ENCODE data around the gene TCF25.

TCF25 gene

DNA sequence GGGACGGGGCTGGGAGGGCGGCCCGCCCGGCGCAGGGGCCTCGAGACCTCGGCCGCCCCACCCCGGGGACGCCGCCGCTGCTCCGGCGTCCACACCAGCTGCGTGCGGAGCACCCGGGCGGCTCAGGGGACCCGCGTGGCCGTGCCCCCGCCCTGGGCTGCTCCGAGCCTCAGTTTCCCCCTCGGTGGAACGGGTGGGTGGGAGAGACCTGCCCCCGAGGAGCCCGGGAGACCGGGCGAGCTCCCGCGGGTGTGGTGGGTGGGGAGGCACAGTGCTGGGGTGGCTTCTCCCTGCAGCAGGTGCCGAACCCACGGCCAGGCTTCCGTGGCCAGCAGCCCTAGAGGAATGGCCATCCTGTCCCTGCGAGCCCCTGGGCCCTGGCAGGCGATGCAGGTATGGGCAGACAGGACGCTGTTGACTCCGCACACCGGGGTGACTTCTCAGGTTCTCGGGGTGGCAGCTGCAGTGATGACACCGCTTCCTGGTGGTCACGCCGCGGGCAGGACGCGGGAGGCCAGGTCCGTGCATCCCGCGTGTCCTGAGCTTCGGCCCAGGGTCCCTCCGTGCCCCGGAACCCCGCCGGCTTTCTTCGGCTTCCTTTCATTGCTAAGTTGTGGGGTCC, 75.8 kb downstream of the TCF25 start:
- no peak for DNase-seq

DNA sequence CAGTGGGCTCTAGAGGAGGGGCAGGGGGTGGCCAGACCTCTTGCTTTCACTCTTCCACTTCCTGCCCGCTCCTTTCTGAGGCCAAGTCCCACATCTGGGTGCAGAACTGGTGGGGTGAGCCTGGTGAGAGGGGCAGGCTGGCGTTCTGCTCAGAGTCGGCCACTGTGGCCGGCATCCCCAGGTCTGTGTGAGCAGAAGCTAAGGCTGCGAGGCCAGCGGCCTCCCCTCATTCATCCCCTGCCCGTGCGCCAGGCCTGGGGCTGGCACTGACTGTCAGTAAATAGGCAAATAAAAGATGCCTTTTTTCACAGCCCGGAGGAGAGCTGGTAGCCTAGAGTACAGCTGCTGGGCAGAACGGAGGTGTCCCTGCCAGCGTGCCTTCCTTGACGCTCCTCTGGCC, 76.4 kb downstream of the TCF25 start:
- DNase-seq: no peak

DNA sequence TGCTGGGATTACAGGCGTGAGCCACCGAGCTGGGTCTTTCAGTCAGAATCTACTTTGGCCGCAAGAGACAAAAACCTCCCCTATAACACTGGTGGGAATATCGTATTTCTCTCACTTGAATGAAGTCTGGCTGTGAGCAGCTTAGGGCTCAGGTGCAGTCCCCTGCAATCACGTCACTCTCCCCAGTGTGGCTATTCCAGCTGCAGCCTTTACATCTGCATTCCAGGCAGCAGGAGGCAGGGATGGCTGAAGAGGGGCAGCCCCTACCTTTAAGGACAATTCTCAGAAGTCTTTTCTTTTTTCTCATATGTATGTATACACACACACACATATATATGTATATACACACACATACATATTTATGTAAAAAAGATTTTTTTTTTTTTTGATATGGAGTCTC, 78.1 kb downstream of the TCF25 start:
- no peak for DNase-seq

DNA sequence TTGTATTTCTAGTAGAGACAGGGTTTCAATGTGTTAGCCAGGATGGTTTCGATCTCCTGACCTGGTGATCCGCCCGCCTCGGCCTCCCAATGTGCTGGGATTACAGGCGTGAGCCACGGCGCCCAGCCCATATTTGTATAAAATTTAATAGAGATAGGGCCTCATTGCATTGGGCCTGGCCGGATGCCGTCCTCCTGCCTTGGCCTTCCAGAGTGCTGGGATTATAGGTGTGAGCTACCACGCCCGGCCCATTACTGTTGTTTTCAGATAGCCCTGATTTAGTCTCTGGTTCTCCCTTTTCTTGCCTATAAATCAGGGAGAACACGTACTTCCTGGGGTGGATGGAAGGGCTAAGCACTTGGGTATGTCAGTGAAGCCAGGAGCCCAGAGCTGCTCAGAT, 78.7 kb downstream of the TCF25 start:
- DNase-seq: no peak

DNA sequence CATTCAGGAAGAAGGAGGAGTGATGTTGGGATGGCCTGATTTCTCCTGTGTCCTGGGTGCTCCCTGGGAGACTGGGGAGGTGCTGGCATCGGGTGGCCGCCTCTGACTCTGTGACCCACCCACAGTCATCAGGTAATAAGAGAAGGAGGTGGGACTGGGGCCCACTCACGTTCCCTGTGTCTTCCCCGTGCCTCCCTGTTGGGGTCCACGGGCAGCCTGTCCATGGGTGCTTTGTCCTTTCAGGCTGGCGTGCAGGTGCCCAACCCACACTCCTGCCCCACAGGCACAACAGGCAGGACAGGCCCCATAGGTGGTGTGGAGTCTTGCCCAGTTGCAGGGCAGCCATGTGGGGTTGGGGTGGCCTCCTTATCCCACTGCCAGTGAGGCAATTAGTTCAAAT, 79.2 kb downstream of the TCF25 start:
- no peak for DNase-seq

DNA sequence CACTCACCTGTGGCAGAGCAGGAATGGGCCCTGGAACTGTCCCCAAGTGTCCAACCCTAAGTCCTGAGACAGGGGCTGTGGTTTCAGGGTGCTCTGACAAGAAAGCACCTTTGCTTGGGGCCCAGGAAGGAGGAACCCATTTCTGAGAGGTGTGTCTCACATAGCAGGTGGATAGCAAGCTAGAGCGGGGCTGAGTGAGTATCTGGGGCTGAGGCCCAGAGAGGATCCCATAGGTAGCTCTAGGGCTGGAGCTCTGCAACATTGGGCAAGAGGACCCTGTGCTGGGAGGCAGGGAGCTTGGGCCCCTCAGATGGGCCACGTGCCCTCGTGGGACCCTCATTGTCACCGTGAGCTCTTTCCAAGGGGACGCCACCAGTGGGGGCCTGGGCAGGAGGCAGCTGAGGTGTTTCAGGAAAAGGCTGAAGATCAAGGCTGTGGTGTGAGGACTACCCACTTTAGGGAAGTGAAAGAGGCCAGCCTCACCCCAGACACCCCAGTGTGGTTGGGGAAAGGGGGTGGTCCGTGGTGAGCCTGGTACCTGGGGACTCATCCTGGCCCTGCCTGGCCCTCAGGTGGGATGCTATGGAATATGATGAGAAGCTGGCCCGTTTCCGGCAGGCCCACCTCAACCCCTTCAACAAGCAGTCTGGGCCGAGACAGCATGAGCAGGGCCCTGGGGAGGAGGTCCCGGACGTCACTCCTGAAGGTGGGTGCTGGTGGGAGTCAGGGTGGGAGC, 80.4 kb downstream of the TCF25 start:
- DNase-seq: no peak

DNA sequence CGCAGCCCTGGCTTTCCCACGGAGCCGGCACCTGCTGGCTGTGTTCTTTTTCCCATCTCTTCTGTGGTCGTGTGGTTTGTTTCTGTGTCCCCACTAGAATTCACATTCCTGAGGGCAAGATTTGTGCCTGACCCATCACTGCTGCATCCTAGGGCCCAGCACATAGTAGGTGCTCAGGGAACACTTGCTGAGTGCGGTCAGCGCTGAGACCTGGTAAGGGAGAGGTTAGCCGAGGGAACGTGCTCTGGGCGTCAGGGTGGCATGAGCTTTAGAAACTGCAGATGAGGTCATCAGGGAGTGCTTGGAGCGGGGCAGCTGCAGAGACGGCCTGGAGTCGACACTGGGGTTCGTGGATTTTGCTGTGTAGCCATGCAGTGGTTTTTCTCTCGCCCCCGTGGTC, 81.1 kb downstream of the TCF25 start:
- DNase-seq: no peak

DNA sequence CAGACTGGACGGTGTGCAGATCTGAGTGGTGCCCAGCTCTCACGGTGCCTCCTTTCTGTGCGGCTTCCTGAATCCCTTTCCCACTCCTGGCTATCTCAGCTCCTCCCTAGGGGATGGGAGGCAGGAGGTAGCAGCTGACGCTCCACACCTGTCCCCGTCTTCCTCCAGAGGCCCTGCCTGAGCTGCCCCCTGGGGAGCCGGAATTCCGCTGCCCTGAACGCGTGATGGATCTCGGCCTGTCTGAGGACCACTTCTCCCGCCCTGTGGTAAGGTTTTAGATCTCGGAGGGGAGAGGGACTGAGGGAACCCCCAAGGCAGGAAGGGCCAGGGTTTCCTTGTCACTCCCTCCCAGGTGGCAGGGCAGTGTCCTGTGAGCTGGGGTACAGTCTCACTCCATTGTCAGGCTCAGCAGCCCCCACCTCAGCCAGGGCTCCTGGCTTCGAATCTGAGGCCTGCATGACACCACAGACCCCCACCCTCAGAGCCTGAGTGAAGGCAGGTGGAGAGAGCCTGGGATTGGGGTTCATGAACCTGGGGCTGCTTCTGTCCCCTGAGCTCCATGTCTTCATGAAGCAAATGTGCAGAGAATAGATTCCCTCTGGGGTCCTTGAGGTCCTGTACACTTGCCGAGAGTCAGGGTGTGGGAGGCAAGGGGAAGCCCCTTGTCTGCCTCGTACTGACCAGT, 81.8 kb downstream of the TCF25 start:
- DNase-seq: no peak

DNA sequence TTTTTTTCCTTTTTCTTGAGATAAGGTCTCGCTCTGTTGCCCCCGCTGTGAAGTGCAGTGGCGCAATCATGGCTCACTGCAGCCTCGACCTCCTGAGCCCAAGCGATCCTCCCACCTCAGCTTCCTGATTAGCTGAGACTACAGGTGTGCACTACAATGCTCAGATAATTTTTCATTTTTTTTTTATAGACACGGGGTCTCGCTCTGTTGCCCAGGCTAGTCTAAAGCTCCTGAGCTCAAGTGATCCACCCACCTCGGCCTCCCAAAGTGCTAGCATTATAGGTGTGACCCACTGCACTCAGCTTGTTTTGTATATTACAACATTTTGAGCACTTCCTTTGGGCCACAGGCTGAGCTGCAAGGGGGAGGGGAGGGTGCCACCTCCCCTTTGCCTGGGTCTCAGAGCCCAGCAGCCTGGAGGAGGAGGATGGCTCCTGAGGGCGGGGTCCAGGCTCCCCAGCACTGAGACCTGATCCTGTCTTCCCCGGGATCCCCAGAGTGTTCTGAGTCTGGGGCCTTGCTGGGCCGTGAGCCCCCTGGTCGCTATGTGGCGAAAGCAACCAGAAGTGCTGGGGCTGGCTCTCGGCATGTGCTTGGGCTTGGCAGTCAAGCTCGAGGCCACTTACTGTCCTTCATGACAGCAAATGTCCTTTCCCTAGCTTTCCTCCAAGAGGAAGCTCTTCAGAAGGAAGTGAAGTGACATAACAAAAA, 83.3 kb downstream of the TCF25 start:
- no peak for DNase-seq

DNA sequence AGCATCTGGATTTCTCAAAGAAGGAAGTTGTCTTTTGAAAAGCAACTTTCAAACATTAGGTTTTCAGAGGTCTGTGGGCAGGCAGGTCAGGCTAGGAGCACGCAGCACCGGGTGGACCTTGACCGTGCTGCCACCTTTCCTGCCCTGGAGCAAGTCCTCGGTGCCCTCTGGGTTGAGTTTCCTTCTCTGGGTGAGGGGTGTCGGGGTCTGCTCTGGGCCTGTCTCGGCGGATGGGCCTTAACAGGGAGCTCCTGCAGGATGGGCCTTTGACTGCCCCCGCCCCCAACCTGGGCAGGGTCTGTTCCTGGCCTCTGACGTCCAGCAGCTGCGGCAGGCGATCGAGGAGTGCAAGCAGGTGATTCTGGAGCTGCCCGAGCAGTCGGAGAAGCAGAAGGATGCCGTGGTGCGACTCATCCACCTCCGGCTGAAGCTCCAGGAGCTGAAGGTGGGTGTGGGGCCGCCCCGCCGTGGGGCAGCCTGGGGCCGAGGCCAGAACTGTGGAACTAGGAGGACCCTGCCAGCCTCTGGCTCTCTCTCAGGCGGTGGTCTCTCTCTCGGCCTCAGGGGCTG, 83.9 kb downstream of the TCF25 start:
- DNase-seq: no peak

DNA sequence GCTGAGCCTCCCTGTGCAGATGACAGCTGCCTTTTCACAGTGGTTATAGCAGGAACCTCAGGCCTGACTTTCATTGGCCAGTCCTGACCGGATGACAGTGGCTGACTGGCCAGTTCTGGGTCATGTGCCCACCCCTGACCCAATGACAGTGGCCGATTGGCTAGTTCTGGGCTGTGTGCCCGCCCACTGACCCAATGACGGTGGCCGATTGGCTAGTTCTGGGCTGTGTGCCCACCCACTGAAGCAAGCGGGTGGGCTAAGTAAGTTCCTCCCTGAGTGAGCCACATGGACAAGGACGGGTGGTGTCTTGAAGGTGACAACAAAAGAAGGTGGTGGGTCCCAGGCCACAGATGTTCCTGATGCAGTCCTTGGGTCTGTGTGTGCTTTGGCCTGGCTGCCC, 84.7 kb downstream of the TCF25 start:
- DNase-seq: no peak

DNA sequence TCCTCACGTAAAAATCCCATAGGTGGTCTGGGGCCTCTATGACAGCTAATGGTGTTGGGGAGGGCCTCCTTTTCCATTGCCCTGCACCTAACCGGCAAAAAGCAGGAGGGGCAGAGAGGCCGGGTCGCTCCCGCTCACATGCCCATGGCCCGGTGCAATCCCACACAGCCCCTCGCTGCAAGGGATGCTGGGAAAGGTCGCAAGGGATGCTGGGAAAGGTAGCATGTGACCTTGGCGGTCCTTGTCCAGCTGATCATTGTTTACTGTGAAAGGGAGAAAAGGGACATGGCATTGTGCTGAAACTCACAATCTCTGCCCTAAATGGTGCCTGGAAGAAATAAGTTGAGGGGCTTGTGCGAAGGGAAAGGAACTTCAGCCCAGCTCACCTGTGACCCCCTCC, 85.2 kb downstream of the TCF25 start:
- no peak for DNase-seq

DNA sequence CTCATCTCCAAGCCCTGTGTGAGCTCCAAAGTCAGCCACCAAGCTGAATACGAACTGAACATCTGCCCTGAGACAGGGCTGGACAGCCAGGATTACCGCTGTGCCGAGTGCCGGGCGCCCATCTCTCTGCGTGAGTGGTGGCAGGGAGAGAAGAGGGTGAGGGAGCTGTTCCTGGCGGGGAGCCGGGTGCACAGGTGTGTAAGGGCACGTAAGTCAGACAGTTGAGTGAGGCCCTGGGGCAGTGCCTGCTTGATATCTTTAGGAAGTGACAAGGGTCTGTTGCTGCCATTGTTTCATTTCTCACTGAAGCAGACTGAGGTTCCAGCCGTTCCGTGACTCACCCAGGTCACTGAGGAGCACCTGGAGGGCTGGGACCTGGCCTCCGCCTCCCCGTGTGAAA, 87.6 kb downstream of the TCF25 start:
- no peak for DNase-seq

Data from DMS79 treated with DMSO at 0.1 percent for 48 hours (cell line).